Heart left ventricle (tissue), 16 donors: ENCODE measurements around the gene DERL2. TPM values are rescaled to one million over a fixed set of nuclear protein-coding genes. Genes with fewer than 3 reads are reported as not detected.

Experiments used
- ATAC-seq, 4 donors: fragments of 200-7000 bp; cut with Tn5 transposase; one replicate each; pipeline ENCODE4 v1.9.1; 2020 to 2022; ENCODE audit warnings: moderate library complexity in 4 of 4, mild to moderate bottlenecking in 3 of 4, moderate number of reproducible peaks in 1 of 4
- DNase-seq, 5 donors: peaks; one replicate each; pipeline ENCODE4 v3.0.0-alpha.2; 2020
- H3K27ac ChIP-seq, 12 donors: fragments of 200-600 bp; sonication (generic) in 4 of 12; one replicate each; pipeline versions ENCODE4 v1.5.0 to v1.8.0; 2016 to 2022; ENCODE audit warnings: mild to moderate bottlenecking in 2 of 12
- H3K27me3 ChIP-seq, 9 donors: fragments of 200-600 bp; sonication (generic) in 2 of 9; one replicate each; pipeline versions ENCODE4 v1.5.1 to v1.8.0; 2016 to 2022; ENCODE audit warnings: mild to moderate bottlenecking in 3 of 9
- H3K36me3 ChIP-seq, 9 donors: fragments of 200-600 bp; sonication (generic) in 2 of 9; one replicate each; pipeline versions ENCODE4 v1.5.0 to v1.8.0; 2018 to 2022; ENCODE audit warnings: mild to moderate bottlenecking in 2 of 9
- H3K4me1 ChIP-seq, 12 donors: fragments of 200-600 bp; sonication (generic) in 4 of 12; one replicate each; pipeline versions ENCODE4 v1.5.0 to v1.8.0; 2016 to 2022; ENCODE audit warnings: mild to moderate bottlenecking in 3 of 12
- H3K4me3 ChIP-seq, 12 donors: fragments of 200-600 bp; sonication (generic) in 4 of 12; one replicate each; pipeline versions ENCODE4 v1.5.0 to v1.8.0; 2017 to 2022; ENCODE audit warnings: mild to moderate bottlenecking in 9 of 12, moderate library complexity in 4 of 12
- H3K9me3 ChIP-seq, 12 donors: fragments of 200-600 bp; sonication (generic) in 4 of 12; one replicate each; pipeline versions ENCODE4 v1.5.0 to v1.8.0; 2016 to 2022; ENCODE audit warnings: mild to moderate bottlenecking in 1 of 12
- CTCF ChIP-seq, 12 donors: fragments of 200-600 bp; sonication (generic) in 4 of 12; IDR thresholded peaks; one replicate each; pipeline versions ENCODE4 v1.5.0 to v1.8.0; 2018 to 2022; ENCODE audit warnings: antibody characterized with exemption in 12 of 12, mild to moderate bottlenecking in 5 of 12
- POLR2A ChIP-seq, 2 donors: fragments of 450-650 bp; IDR thresholded peaks; one replicate each; pipeline ENCODE4 v1.6.1; 2017; ENCODE audit warnings: antibody characterized with exemption in 2 of 2, mild to moderate bottlenecking in 2 of 2, moderate library complexity in 2 of 2
- WGBS, 4 donors: extraction: QIAGEN DNeasy Blood & Tissue Kit in 2 of 4; methylation state at CpG; one replicate each; pipeline versions ENCODE4 v1.1.5 to v1.1.7; 2013 to 2018; 5-methylcytosine and 5-hydroxymethylcytosine counted together
- intact Hi-C, 10 donors: fragments of 100-400 bp; cut with DNase I; formaldehyde crosslinking; loops; one replicate each; pipeline versions ENCODE4 v1.11.1 to v1.14.2; 2022
- polyA plus RNA-seq, 2 donors: library from polyadenylated mRNA; stranded (reverse); fragments of 200-250 nt; gene quantifications; one replicate each; pipeline ENCODE4 v1.2.3, GENCODE V29; 2013
- total RNA-seq, 9 donors: library from RNA; depleted of rRNA in 2 of 9; stranded (reverse); fragments of >200 nt in 2 of 9; fragmentation: NEBNext Ultra II Directional in 3 of 9; extraction: Animal tissue kit (Norgen Biotek cat#: 25700) in 3 of 9; gene quantifications; one replicate each; pipeline versions ENCODE4 v1.1.0 to v1.2.4, GENCODE V29; 2016 to 2023
- donor health status: ischemic (EF 13 %, LVEDD 7.1; RV severe dilation, severe dysfunction).
- donor health status: healthy with polysubstance abuse.
- donor health status: DM: no; HTN: yes; CAD: no.
- donor health status: DM: no; HTN: no; CAD: no.
- donor health status: ischemic (EF 25% LVEDD 6.9; RV normal size, moderate dysfunction).
- donor health status: ischemic (EF 25% LVEDD 5.7; RV mildly dilated, moderate dysfunction).
- donor health status: healthy.
- donor health status: DM: yes; HTN: yes; CAD: no.
- donor health status: ischemic (EF 35%, LVEDD 5.7; RV mildly dilated, moderate dysfunction).
- donor health status: nonischemic (EF 11% LVEDD 7.7; RV severe dilation, severe dysfunction).
- donor health status: DM: yes; HTN: yes; CAD: no.
- donor health status: PGD.
- donor health status: ischemic (EF 29% LVEDD 5.4; RV normal size, mild dysfunction).
- donor health status: nonischemic (EF 23%, LVEDD 6.1; RV moderate dilation, normal function).

DERL2 gene
- total and polyA plus RNA-seq, 11 donors: 21.8 to 48.1 (median 29.6) TPM

DNA sequence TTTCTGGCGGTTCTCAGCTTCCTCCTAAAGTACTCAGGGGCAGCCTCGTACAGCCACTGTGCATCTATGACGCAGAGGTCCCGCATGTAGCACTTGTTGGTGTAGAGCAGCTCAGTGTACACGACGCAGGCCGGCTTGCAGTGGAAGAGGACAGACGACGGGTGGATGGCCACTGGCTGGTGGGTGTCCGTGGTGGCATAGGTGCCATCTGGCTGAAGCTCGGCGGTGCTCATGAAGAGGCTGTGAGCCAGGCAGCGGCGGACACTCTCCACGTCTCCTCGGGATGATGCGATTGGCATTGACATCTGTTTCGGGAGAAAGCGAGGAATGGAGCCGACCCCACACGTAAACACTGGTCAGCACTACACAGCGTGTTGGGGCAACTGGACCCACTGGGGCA, 41.8 kb downstream of the DERL2 start:
- TF ChIP-seq POLR2A (IDR thresholded peaks at IDR 0.05) (no peak), CTCF (IDR thresholded peaks at IDR 0.05) (no peak)

DNA sequence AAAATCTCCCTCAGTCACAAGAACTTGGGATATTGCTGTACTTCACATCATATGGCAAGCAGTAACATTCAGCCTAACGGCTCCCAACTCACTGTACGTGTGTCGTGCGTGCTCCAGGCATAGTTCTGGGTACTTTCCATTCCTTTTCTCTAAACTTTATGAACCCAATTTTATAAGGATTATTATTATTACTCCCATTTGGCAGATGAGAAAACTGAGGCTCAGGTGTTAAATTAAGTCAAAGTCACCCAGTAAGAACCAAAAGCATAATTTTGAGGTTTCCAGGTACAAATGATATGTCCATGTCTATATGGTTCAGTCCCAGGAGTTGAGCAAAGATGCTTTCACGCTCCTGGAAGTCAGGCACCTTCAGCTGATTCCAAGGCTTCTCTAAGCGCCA, 42.2 kb downstream of the DERL2 start:
- ATAC-seq (no peak), DNase-seq (no peak)
- TF ChIP-seq CTCF (IDR thresholded peaks at IDR 0.05): no peak
- no peak for TF ChIP-seq POLR2A (IDR thresholded peaks at IDR 0.05)
- 94 to 98% (median 96%) methylated on average over 5 to 6 of the region's 6 CpGs for WGBS, 4 donors
- Histone ChIP-seq H3K4me1 (peaks cover 0 to 8% (median 5%) of the 10 kb centered on the region in 12 donors), H3K36me3 (peaks cover 3 to 67% (median 58%) of the 10 kb centered on the region in 9 donors), H3K9me3 (no peaks in the 10 kb centered on the region), H3K4me3 (no peak overlapping the region), H3K27me3 (no peaks in the 10 kb centered on the region), H3K27ac (no peak overlapping the region)
- intact Hi-C loops: loop anchor here in 2 of 10 donors (10.0 kb wide), 1 partner anchor 189 kb away; no protein-coding TSS in a partner anchor

More for the DNA sequence above, 41.8 kb downstream of the DERL2 start:
- ATAC-seq (no peak), DNase-seq (peak in 1 of 5 donors; percentile 28)
- peaks cover 0 to 7% (median 5%) of the 10 kb centered on the region in 12 donors for H3K4me1 ChIP-seq
- H3K27me3 ChIP-seq: no peaks in the 10 kb centered on the region
- intact Hi-C loops: loop anchor here in 2 of 10 donors (10.0 kb wide), 1 partner anchor 189 kb away; no protein-coding TSS in a partner anchor
- H3K4me3 ChIP-seq: no peak overlapping the region
- no peaks in the 10 kb centered on the region for H3K9me3 ChIP-seq
- peaks cover 3 to 72% (median 63%) of the 10 kb centered on the region in 9 donors for H3K36me3 ChIP-seq
- no peak overlapping the region for H3K27ac ChIP-seq
- 92 to 95% (median 95%) methylated on average over 22 of the region's 22 CpGs for whole genome bisulfite sequencing, 4 donors

DNA sequence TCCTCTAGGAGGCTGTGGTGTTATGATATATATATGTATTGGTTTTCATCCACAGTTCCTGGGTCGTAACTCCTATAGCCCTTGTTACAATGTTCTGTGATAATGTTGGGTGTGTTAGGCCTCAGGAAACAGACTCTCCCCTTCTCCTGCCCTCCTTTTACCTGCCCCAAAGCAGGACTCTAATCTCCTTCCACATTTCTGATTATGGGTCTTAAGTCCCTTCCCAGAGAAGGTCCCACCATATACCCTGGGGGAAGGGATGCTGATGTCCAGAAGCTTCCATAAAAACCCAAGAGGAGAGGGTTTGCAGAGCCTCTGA, 46.6 kb downstream of the DERL2 start:
- no peak for DNase-seq
- intact Hi-C loops: loop anchor here in 2 of 10 donors (1.0 to 2.0 kb wide), 2 partner anchors 19 to 190 kb away; partner anchors contain the start of gene RPAIN (in 1 of the 2)
- peaks cover 3 to 61% (median 46%) of the 10 kb centered on the region in 9 donors for H3K36me3 ChIP-seq
- H3K27me3 ChIP-seq: no peaks in the 10 kb centered on the region
- H3K4me3 ChIP-seq: peak overlapping the region in 10 of 12 donors; percentile 60 to 100 (median 82)
- H3K27ac ChIP-seq: peak overlapping the region; percentile 35 to 86 (median 74)
- H3K4me1 ChIP-seq: peaks cover 0 to 31% (median 13%) of the 10 kb centered on the region in 12 donors
- 12 to 21% (median 17%) methylated on average over 1 of the region's 1 CpG for WGBS, 4 donors
- H3K9me3 ChIP-seq: no peaks in the 10 kb centered on the region
- TF ChIP-seq POLR2A (IDR thresholded peaks at IDR 0.05): no peak
- TF ChIP-seq CTCF (IDR thresholded peaks at IDR 0.05): peak in 3 of 12 donors; percentile 1 to 34 (median 19)
- ATAC-seq: no peak

DNA sequence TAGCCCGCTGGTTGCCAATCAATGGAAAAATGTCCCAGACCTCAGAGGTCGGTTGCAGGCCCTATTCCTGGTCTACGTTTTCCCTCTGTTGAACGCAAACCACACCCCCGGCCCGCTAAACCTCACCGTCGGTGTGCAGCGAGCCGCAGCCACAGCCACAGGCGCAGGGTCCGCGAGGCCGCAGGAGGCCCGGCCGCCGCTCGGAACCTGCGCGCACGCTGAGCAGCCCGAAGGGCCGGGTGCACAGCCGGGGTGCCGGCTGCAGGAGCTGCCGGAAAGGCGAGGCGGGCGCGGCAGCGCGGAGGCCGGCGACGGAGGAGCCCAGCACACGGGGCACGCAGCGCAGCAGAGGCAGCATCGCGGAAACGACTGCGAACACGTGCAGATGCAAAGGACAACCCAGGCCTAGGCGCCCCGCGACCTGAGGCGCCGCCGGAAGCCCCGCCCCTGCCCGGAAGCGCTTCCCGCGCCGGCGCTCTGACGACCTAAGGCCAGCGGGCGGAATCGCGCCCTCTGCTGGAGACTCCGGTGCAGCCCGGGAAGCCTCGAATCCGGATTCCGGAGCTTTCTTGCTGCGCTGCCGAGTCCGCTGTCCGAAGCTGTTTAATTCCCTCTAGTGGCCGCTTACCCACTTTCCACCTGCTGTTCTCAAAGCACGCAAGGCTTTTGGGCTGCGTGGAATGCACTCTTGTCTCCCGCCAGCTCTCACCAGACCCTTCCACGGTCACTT, 47.1 kb downstream of the DERL2 start, which contains the start of gene C1QBP:
TSS of gene C1QBP (minus strand) at position 440 of the 730 bp plus-strand sequence. CDS start at position 358, 82 bp downstream.
- H3K27ac ChIP-seq: peak within 1 kb of the TSS; percentile 35 to 86 (median 76)
- ATAC-seq: peak; percentile 92 to 98 (median 96)
- no peaks in the 10 kb centered on the region for H3K27me3 ChIP-seq
- peak; percentile 90 to 94 (median 92) for DNase-seq
- peaks cover 3 to 61% (median 46%) of the 10 kb centered on the region in 9 donors for H3K36me3 ChIP-seq
- no peaks in the 10 kb centered on the region for H3K9me3 ChIP-seq
- H3K4me3 ChIP-seq: peak within 1 kb of the TSS; percentile 60 to 100 (median 82)
- peak in 11 of 12 donors; percentile 99 to 100 (median 100) for TF ChIP-seq CTCF (IDR thresholded peaks at IDR 0.05)
- peak in 1 of 2 donors; percentile 78 for TF ChIP-seq POLR2A (IDR thresholded peaks at IDR 0.05)
- WGBS, 4 donors: 0 to 1% (median 0%) methylated on average over 47 to 75 of the region's 75 CpGs
- intact Hi-C loops: loop anchor here in 2 of 10 donors (1.0 to 2.0 kb wide), 2 partner anchors 18 to 190 kb away; partner anchors contain the start of gene RPAIN (in 1 of the 2)
- H3K4me1 ChIP-seq: peaks cover 0 to 31% (median 13%) of the 10 kb centered on the region in 12 donors
